ENCODE measurements around the gene ZNF324B. TPM values are rescaled to one million over a fixed set of nuclear protein-coding genes. Genes with fewer than 3 reads are reported as not detected.

The ZNF324B gene
- total and polyA plus RNA-seq, 4 donors: 0.53 to 4.9 (median 2.8) TPM

DNA sequence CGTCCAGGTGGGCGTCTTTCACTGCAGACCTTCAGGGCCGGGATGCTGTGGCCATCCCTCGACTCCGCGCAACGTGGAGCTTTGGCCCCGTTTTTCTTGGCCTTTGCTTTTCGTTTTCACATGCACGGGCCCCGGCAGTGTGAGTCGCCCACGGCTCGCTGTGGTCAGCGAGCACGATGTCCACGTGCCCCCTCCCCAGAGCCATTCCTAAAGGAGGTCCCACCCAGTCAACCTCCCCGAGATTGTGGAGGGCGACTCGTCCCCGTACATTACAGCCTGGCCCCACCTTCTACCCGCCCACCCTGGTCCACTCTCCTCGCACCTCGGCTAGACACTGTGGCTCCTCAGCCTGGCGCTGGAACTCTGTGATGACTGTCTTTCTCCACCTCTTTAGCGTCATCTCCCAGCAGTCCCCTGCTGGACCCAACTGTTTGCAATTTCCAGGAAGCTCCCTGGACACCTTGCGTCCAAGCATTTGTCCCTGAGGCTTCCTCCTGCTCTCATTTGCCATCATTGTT is 25.1 kb downstream of the ZNF324B start (continued):
- TF ChIP-seq TAF1 (conservative IDR thresholded peaks at IDR 0.05) (peak; percentile 50), FOXA2 (IDR thresholded peaks at IDR 0.05) (no peak)
- TF ChIP-seq, protein P1, sequence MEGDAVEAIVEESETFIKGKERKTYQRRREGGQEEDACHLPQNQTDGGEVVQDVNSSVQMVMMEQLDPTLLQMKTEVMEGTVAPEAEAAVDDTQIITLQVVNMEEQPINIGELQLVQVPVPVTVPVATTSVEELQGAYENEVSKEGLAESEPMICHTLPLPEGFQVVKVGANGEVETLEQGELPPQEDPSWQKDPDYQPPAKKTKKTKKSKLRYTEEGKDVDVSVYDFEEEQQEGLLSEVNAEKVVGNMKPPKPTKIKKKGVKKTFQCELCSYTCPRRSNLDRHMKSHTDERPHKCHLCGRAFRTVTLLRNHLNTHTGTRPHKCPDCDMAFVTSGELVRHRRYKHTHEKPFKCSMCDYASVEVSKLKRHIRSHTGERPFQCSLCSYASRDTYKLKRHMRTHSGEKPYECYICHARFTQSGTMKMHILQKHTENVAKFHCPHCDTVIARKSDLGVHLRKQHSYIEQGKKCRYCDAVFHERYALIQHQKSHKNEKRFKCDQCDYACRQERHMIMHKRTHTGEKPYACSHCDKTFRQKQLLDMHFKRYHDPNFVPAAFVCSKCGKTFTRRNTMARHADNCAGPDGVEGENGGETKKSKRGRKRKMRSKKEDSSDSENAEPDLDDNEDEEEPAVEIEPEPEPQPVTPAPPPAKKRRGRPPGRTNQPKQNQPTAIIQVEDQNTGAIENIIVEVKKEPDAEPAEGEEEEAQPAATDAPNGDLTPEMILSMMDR (IDR thresholded peaks at IDR 0.05; ENCODE audit: low read depth, low read length, missing input control): no peak
- TF ChIP-seq, protein P2, sequence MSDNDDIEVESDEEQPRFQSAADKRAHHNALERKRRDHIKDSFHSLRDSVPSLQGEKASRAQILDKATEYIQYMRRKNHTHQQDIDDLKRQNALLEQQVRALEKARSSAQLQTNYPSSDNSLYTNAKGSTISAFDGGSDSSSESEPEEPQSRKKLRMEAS (IDR thresholded peaks at IDR 0.05): peak; percentile 42

DNA sequence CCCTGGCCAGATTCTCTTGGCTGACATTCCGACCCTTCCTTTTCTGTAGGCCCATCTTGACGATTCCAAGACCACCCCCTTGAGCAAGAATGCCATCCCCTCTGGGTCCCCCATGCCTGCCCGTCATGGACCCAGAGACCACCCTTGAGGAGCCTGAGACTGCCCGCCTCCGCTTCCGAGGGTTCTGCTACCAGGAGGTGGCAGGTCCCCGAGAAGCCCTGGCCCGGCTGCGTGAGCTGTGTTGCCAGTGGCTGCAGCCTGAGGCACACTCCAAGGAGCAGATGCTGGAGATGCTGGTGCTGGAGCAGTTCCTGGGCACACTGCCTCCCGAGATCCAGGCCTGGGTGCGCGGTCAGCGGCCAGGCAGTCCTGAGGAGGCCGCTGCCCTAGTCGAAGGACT is 25.7 kb downstream of the ZNF324B start:
- TF ChIP-seq GABPA (IDR thresholded peaks at IDR 0.05 in 1 of 2, conservative IDR thresholded peaks at IDR 0.05 in 1 of 2) (no peak), RXRA (IDR thresholded peaks at IDR 0.05) (no peak), HNF4G (IDR thresholded peaks at IDR 0.05) (no peak), JUND (IDR thresholded peaks at IDR 0.05) (no peak), SP1 (IDR thresholded peaks at IDR 0.05) (no peak), FOXA2 (IDR thresholded peaks at IDR 0.05) (no peak)
- TF ChIP-seq, protein P3, sequence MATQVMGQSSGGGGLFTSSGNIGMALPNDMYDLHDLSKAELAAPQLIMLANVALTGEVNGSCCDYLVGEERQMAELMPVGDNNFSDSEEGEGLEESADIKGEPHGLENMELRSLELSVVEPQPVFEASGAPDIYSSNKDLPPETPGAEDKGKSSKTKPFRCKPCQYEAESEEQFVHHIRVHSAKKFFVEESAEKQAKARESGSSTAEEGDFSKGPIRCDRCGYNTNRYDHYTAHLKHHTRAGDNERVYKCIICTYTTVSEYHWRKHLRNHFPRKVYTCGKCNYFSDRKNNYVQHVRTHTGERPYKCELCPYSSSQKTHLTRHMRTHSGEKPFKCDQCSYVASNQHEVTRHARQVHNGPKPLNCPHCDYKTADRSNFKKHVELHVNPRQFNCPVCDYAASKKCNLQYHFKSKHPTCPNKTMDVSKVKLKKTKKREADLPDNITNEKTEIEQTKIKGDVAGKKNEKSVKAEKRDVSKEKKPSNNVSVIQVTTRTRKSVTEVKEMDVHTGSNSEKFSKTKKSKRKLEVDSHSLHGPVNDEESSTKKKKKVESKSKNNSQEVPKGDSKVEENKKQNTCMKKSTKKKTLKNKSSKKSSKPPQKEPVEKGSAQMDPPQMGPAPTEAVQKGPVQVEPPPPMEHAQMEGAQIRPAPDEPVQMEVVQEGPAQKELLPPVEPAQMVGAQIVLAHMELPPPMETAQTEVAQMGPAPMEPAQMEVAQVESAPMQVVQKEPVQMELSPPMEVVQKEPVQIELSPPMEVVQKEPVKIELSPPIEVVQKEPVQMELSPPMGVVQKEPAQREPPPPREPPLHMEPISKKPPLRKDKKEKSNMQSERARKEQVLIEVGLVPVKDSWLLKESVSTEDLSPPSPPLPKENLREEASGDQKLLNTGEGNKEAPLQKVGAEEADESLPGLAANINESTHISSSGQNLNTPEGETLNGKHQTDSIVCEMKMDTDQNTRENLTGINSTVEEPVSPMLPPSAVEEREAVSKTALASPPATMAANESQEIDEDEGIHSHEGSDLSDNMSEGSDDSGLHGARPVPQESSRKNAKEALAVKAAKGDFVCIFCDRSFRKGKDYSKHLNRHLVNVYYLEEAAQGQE (IDR thresholded peaks at IDR 0.05): no peak
- TF ChIP-seq, protein P4, sequence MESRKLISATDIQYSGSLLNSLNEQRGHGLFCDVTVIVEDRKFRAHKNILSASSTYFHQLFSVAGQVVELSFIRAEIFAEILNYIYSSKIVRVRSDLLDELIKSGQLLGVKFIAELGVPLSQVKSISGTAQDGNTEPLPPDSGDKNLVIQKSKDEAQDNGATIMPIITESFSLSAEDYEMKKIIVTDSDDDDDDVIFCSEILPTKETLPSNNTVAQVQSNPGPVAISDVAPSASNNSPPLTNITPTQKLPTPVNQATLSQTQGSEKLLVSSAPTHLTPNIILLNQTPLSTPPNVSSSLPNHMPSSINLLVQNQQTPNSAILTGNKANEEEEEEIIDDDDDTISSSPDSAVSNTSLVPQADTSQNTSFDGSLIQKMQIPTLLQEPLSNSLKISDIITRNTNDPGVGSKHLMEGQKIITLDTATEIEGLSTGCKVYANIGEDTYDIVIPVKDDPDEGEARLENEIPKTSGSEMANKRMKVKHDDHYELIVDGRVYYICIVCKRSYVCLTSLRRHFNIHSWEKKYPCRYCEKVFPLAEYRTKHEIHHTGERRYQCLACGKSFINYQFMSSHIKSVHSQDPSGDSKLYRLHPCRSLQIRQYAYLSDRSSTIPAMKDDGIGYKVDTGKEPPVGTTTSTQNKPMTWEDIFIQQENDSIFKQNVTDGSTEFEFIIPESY (IDR thresholded peaks at IDR 0.05): no peak
- Histone ChIP-seq H3K9ac (ENCODE audit: low read depth in 1 of 2, low read length in 2 of 2) (no peak overlapping the region), H3K4me1 (ENCODE audit: control insufficient read depth in 4 of 4, insufficient read depth in 4 of 4, low read length in 3 of 4) (peaks cover 5 to 21% (median 15%) of the 10 kb centered on the region in 4 donors), H3K4me3 (ENCODE audit: low read depth in 1 of 3, low read length in 3 of 3) (peak overlapping the region in 1 of 3 donors; percentile 62), H3K27ac (ENCODE audit: low read depth in 1 of 2, low read length in 2 of 2) (peak overlapping the region; percentile 87 to 88), H3K9me3 (ENCODE audit: control insufficient read depth in 4 of 4, low read length in 3 of 4) (no peaks in the 10 kb centered on the region), H3K36me3 (ENCODE audit: control insufficient read depth in 4 of 4, insufficient read depth in 3 of 4, low read depth in 1 of 4, low read length in 3 of 4) (peaks cover 0 to 17% (median 5%) of the 10 kb centered on the region in 4 donors), H3K27me3 (ENCODE audit: control insufficient read depth in 4 of 4, insufficient read depth in 4 of 4, low read length in 3 of 4) (no peaks in the 10 kb centered on the region)
- DNase-seq (ENCODE audit: low spot score): no peak
- WGBS: 89% methylated on average over 15 of the region's 15 CpGs

DNA sequence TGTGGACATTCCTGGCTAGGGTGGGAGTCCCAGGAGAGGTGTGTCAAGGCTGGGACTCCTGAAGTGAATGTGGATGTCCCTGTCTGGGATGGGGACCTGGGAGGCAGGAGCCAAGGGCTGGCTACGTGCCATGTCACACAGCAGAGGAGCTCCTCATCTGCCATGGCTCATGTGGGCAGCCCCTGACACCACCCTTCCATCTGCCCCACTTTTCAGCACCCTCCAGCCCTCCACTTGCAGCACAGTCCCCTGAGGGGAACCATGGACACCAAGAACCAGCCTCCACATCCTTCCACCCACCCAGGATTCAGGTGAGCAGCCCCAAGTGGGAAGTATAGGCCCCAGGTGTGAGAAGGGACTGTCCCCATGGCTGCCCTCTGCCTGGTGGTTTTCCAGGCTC is 26.4 kb downstream of the ZNF324B start:
- 100% methylated on average over 1 of the region's 1 CpG for whole genome bisulfite sequencing
- Histone ChIP-seq H3K4me3 (ENCODE audit: low read depth in 1 of 3, low read length in 3 of 3) (no peak overlapping the region), H3K27me3 (ENCODE audit: control insufficient read depth in 4 of 4, insufficient read depth in 4 of 4, low read length in 3 of 4) (no peaks in the 10 kb centered on the region), H3K4me1 (ENCODE audit: control insufficient read depth in 4 of 4, insufficient read depth in 4 of 4, low read length in 3 of 4) (peaks cover 5 to 21% (median 15%) of the 10 kb centered on the region in 4 donors), H3K9ac (ENCODE audit: low read depth in 1 of 2, low read length in 2 of 2) (no peak overlapping the region), H3K36me3 (ENCODE audit: control insufficient read depth in 4 of 4, insufficient read depth in 3 of 4, low read depth in 1 of 4, low read length in 3 of 4) (peaks cover 0 to 15% (median 5%) of the 10 kb centered on the region in 4 donors), H3K27ac (ENCODE audit: low read depth in 1 of 2, low read length in 2 of 2) (peak overlapping the region; percentile 87 to 88), H3K9me3 (ENCODE audit: control insufficient read depth in 4 of 4, low read length in 3 of 4) (no peaks in the 10 kb centered on the region)
- no peak for TF ChIP-seq YY1 (IDR thresholded peaks at IDR 0.05)
- TF ChIP-seq, protein P3 (IDR thresholded peaks at IDR 0.05): no peak
- TF ChIP-seq RAD21 (IDR thresholded peaks at IDR 0.05): no peak
- no peak for TF ChIP-seq HNF4G (IDR thresholded peaks at IDR 0.05)
- TF ChIP-seq, protein P1 (IDR thresholded peaks at IDR 0.05; ENCODE audit: low read depth, low read length, missing input control): no peak
- TF ChIP-seq GABPA (IDR thresholded peaks at IDR 0.05 in 1 of 2, conservative IDR thresholded peaks at IDR 0.05 in 1 of 2): no peak
- TF ChIP-seq NR2F2 (IDR thresholded peaks at IDR 0.05): no peak
- DNase-seq (ENCODE audit: low spot score): no peak

All from liver (tissue), 9 donors.